EH (cell line): ENCODE measurements around the gene RALGAPA1.

Source experiments
- DNase-seq: peaks from one replicate; pipeline ENCODE4 v3.0.0-alpha.2; 2015; ENCODE audit warnings: low read depth

The RALGAPA1 gene

DNA sequence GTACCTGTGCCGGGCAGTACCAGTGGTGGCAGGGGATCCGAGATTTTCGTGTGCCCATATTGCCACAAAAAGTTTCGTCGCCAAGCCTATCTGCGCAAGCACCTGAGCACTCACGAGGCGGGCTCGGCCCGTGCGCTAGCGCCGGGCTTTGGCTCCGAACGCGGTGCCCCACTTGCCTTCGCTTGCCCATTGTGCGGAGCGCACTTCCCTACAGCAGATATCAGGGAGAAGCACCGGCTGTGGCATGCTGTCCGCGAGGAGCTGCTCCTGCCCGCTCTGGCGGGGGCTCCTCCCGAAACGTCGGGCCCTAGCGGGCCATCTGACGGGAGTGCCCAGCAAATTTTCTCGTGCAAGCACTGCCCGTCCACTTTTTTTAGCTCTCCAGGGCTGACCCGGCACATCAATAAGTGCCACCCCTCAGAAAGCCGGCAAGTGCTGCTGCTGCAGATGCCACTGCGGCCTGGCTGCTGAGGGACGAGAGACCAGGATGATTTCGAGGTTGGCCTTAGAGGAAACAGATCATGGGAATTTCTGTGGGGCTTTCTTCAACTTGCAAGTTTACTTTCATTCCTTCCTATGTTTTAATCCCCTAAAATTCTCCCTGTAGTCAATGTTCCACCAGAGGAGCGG, 273.5 kb downstream of the RALGAPA1 start:
- DNase-seq = no peak

DNA sequence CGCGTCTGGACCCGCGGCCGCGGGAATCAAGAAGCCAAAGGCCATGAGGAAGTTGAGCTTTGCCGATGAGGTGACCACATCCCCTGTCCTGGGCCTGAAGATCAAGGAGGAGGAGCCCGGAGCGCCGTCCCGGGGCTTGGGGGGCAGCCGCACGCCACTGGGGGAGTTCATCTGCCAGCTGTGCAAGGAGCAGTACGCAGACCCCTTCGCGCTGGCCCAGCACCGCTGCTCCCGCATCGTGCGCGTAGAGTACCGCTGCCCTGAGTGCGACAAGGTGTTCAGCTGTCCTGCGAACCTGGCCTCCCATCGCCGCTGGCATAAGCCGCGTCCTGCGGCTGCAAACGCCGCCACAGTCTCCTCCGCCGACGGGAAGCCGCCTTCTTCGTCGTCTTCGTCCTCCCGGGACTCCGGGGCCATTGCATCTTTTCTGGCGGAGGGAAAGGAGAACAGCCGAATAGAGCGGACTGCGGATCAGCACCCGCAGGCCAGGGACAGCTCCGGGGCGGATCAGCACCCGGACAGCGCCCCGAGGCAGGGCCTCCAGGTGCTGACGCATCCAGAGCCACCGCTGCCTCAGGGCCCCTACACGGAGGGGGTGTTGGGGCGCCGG, 274.1 kb downstream of the RALGAPA1 start:
- DNase-seq = peak; percentile 74

DNA sequence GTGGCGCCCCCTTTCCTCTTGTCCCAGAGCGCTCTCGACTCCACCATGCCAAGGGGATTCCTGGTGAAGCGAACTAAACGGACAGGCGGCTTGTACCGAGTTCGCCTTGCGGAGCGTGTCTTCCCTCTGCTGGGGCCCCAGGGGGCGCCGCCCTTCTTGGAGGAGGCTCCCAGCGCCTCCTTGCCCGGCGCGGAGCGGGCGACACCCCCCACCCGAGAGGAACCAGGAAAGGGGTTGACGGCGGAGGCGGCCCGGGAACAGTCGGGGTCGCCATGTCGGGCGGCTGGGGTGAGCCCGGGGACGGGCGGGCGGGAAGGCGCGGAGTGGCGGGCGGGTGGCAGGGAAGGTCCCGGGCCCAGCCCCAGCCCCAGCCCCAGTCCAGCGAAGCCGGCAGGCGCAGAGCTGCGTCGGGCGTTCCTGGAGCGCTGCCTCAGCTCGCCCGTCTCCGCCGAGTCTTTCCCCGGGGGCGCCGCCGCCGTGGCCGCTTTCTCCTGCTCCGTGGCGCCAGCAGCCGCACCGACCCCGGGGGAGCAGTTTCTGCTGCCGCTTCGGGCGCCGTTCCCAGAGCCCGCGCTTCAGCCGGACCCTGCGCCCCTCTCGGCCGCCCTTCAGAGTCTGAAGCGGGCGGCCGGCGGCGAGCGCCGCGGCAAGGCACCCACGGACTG, 274.8 kb downstream of the RALGAPA1 start:
- DNase-seq = peak; percentile 41

DNA sequence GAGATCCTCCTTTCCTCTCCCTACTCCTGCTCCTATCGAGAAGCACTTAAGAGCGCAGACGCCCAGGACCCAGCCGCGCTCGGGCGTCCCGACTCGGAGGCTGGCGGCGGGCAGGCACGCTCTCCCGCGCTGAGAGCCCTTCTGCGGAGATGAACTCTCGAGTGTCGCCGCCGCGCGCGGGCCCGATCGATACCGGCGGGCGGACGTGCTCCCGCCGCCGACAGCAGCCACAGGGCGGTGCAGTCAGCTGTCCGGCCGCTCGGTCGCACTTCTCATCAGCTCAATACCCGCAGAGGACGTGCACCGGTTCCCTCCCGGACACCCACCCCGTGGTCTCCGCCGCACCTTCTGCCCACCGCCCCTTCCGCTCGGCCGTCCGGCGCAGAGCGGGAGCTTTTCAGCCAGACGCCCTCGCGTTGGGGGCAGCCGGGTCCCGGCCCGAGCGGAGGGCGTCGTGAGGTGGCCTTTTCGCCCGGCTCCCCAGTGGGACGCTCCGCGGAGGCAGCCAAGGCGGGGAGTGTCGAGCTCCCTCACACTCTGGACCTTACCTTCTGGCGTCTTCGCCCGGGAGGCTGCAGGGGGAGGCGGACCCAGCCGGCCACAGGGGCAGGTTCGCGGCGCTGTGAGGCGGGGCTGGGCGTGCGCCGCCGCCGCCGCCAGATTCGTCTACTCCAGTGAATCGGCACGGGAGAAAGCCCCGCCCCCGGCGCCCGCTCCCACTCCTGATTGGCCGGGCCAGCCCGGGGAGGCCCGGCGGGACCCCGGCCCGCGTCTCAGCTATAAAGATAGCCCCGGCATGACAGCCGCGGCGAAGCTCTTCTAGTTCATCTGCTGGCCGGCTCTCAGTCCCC, 275.5 kb downstream of the RALGAPA1 start, which contains the start of gene INSM2:
INSM2 (plus strand) TSS at position 808 of the 851 bp plus-strand sequence. CDS start 89 bp downstream, outside the sequence.
- DNase-seq = peak; percentile 63

DNA sequence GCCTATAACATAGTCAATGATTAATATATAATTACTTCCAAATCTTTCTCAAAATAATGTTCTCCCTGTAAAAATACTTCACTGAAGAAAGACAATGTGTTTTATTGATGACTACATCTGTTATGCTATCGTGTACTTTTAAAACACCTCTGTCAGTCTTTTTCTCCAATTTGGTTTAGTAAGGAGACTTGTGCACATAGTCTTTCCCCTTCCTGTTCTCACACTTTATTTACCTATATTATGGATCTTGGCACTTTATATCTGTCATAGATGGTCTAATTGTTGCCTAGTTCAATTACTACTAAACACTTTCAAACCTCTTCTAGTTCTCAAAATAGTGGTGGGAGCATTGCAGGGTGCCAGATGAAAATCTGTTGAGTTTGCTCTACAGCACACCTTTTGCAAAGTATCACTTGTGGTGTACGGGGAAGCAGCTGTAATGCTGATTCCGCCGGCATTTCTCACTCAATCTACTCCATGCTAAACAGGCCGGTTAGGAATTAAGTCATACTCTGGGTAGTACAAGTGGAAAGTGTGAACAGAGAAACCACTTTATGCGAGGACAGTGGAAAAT, 276.2 kb downstream of the RALGAPA1 start:
- DNase-seq = no peak

DNA sequence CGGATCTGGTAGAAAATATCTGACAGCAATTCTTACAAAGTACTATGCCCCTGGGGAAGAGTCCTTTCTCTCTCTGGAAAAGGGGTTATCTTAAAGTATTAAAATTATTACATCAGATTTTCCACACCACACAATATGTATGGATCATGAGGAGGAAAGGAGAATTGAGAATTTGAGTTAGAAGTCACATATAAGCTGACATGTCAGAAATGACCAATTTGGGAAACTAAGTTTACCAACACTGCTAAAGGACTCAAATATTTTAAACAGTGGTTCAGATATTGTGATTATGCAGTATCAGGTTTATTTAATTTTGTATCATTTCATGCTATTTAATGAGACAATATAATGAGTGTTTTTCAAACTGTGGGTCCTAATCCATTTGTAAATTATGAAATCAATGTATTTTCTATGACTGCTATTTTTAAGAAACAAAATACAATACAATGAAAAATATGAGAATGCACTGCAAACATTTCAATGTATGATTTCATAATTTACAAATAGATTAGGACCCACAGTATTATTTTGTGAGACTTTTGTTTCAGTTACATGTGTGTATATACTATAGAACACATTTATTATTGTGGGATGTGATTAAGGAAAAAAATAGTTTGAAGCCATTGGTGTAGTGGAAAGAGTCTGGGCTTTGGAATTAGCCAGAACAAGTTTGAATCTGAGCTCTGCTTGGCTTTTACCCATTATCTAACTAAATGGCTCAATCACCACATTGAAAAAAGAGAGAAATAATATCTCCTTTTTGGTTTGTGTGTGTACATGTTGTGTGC, 276.9 kb downstream of the RALGAPA1 start:
- no peak for DNase-seq

DNA sequence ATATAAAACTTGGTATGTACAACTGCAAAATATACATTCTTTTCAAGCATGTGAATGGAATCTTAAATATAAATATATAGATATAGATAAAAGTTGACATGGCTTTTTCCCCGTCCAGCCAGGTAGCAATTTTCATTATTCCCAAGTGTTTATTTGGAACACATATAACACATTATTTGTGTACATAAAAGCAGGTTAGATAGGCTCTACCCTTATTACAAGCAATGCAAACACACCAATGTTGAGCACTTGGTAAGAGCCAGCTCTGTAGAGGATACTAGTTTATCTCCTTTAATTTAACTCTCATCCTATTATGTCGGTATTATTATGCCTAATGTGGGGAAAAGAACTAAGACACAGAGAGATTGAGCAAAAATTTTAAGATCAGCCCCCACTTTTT, 282.1 kb downstream of the RALGAPA1 start:
- no peak for DNase-seq

DNA sequence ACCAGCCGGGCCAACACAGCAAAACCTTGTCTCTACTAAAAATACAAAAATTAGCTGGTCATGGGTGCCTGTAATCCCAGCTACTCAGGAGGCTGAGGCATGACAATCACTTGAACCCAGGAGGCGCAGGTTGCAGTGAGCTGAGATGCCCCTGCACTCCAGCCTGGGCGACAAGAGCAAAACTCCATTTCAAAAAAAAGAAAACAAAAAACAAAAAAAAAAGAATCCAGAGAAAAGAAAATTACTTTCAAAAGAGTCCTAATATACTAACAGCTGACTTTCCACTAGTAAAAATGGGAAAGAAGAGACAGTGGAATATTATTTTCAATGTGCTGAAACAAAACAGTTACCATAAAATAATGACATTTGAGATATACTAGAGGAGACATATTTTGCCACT, 283.4 kb downstream of the RALGAPA1 start:
- DNase-seq = no peak

DNA sequence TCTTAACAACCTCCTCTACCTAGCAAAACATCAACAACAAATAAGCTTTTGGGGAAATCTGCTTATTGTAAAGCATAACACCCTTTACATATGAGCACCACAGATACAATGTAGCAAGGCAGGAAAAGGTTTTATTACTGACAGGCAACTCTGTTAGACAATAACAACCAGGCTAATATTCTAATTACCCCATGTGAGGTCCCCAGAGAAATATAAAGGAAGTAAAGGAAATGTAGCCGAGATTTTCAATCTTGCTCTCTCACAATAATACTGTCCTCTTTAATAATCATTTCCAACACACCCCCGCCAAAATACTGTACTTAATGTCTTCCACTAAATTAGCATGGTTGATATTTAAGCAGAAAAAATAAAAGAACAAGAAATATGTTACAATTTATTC, 289.1 kb downstream of the RALGAPA1 start:
- no peak for DNase-seq

DNA sequence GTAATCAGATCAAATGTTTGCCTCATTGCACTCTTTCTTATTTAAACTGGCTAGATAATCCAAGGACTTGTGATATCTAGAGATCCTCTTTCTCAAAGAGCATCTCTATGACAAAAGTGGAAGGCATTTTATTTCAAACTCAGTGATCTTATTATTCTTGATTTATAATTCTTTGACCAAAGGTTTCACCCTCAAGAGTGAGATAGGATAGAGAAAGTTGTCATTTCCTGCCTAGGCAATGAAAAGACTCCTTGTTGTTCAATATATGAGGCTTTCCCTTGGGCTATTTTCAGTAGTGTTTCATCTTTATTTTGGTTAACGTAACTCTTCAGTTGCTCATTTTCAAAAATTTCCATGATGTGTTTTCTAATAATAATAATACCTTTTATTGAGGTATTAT, 293.2 kb downstream of the RALGAPA1 start:
- DNase-seq = no peak

DNA sequence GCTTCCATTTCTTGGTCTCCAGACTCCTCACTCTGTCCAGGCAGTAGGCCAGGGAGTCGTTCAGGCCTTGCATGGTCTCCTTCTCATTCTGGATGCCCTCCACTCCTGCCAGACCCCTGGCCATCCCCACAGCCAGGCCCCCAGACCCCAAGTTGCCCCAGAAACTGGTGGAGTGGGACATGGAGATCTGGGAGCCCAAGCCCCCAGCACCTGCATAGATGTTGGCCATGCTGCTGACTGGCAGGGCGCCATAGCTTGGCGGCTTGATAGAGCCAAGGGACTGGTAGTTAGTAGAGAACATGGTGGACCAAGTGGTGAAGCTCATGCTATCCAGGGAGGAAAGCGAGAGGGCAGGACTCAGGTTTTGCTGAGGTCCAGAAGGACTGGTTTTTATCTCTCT, 296.3 kb downstream of the RALGAPA1 start:
- no peak for DNase-seq

DNA sequence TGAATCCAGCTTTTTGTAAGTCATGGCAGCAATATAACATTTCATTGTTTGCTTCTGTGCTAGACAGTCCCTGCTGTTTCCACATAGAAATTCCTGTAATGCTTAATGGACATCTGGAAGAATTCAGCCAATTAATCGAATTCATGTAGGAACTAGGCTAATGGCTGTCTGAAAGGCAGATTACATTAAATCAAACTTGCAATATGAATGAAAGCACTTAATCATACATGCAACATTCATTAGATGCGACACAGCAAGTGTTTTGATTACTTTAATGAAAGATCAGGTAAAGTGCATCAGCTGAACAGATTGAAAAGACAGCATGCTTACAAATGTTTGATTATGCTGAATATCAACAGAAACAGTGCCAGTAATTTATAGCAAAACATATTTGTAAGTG, 299.2 kb downstream of the RALGAPA1 start:
- DNase-seq = no peak

DNA sequence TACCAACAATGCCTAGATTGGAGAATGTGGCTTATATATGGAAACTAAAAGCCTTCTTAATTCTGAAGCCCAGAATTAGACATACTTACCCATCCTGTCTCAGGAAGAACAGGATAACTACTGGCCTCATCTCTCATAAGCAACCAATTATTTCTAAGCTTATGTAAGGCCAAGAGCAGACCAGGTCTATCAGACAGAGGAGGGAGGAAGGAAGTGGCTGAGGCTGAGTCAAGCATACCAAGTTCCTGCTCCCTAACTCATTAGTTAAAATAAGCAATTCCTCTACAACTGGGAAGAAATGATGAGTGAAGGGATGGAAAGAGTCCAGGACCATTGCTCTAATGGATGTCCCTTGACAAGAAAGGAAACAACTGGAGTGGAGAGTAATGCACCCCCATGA, 302.2 kb downstream of the RALGAPA1 start:
- DNase-seq = peak; percentile 80

DNA sequence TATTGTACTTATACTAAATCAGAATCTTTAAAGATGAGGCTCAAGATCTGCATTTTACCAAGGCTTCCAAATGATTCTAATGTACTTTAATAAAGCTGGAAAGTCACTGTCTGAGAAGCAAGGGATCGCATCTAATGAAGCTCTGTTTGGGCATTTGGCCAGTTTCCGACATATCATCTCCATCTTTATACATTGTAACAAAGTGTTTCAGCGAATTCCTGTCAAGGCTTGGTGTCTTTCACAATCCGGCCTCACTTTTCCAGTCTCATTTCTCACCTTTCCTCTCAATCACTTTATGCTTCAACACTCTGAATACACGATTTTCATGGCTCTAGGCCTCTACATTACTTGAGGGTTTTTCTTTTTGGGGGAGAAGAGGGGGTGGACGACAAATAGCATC, 302.6 kb downstream of the RALGAPA1 start:
- DNase-seq = peak; percentile 0

DNA sequence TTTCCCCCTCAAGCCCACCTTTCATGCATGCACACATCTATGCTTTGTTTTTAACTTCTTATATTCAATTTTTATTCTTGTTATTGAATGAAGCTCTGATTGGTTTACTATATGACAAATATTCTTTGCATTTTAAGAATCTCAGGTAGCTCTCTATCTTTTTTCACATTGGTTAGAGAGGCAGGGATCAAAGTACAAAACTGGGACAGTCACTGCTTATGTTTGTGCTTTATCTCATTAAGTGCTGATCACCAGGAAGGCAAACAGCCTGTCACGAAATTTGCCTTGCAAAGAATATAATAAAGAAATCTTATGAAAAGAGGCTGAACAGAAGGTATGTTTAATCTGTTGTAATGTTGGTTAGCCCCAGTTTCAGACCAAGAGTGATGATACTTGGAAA, 304.8 kb downstream of the RALGAPA1 start:
- no peak for DNase-seq

DNA sequence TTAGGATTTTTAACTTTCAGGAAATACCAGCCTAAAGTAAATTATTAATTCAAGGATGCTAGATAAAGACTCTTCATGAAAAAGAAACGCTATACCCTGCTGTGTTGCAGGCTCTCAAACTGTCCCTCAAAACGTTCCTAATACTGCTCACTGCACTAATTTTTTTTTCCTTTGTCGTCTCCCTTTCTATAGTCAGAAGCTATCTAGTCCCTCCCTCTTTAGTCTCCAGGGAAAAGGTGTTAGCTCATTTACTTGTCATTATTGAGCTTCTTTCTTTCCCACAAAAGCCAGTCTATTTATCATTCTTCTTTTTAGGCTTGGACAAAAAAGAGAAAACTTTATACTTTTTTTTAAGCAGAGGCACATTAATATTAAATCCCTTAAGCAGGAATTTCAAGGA, 305.4 kb downstream of the RALGAPA1 start:
- DNase-seq = no peak

DNA sequence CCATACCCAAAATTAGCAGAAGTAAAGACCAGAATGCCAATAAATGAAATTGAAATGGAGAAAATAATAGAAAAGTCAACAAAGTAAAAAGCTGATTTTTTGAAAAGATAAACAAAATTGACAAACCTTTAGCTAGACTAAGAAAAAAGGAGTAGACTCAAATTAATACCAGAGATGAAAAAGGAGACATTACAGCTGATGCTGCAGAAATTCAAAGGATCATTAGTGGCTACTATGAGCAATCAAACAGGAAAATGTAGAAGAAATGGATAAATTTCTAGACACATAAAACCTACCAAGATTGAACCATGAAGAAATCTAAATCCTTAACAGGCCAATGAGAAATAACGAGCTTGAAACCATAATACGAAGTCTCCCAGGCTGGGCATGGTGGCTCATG, 309.9 kb downstream of the RALGAPA1 start:
- no peak for DNase-seq

DNA sequence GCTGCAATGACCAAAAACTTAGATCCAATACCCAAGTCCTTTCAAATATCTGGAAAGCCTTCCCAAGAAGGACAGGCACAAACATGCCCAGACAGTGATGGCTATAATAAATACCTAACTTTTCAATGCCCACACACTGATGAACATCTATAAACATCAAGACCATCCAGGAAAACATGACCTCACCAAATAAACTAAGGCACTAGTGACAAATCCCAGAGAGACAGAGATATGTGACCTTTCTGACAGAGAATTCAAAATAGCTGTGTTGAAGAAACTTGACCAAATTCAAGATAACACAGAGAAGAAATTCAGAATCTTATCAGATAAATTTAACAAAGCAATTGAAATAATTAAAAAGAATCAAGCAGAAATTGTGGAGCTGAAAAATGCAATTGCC, 313.8 kb downstream of the RALGAPA1 start:
- DNase-seq = no peak

DNA sequence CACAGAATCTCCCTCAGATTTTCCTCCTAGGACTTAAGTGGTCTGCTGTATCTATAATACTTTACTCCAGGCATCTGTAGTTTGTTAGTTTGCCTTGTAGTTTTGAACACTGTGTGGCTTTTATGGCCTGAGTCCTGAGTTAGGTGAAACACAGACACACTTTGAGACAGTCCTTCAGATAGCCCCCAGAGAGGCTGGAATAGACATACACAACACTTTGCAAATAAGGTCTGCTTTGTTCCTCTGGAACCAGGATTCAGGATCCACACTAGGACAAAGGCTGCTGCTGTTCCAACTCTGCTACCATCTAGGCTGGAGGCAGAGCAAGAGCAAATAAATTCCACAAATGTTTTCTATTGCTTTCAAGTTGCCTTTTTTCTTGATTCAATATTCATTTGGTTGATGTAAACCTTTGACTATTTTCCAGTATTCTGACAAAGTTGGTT, 316.5 kb downstream of the RALGAPA1 start:
- no peak for DNase-seq
